ENCODE results near the gene KAT8.

DNA sequence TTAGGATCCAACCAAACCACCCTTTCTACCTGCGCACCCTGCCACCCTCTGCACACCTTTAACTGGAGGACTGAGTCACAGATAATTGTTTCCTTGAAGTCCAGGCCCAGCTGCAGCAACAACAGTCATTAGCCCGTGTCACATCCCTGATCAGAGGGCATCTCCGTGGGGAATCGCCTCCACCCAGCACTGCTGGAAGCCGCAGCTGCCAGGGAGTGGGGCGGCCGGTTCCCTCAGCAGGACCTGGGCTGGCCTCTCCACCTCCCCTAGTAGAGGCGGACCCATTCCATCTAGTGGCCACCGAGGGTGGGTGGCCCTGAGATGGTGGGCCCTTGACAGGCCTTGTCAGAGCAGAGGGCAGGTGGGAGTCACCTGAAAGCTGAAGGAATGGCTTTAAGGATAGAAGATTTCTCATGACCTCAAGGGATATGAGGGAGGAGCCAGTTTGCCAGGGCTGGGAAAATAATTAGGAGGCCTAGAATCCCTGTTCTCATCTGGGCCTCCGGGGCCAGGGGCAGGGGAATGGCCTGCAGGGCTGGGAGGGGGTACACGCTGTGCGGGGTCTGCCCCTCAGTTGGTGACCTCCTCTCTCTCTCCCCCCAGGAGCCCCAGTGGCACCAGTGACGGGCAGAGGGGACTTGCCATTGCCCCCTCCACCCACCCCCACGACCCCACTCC, 35.0 kb upstream of the KAT8 start:
- no peak for TF ChIP-seq POLR2AphosphoS5 (IDR thresholded peaks at IDR 0.05)
- TF ChIP-seq, protein P1, sequence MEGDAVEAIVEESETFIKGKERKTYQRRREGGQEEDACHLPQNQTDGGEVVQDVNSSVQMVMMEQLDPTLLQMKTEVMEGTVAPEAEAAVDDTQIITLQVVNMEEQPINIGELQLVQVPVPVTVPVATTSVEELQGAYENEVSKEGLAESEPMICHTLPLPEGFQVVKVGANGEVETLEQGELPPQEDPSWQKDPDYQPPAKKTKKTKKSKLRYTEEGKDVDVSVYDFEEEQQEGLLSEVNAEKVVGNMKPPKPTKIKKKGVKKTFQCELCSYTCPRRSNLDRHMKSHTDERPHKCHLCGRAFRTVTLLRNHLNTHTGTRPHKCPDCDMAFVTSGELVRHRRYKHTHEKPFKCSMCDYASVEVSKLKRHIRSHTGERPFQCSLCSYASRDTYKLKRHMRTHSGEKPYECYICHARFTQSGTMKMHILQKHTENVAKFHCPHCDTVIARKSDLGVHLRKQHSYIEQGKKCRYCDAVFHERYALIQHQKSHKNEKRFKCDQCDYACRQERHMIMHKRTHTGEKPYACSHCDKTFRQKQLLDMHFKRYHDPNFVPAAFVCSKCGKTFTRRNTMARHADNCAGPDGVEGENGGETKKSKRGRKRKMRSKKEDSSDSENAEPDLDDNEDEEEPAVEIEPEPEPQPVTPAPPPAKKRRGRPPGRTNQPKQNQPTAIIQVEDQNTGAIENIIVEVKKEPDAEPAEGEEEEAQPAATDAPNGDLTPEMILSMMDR (IDR thresholded peaks at IDR 0.05) = no peak

Measured in stomach (tissue), 4 donors.